K562 (cell line): Measurements from ENCODE around the gene ZFYVE28.

Experiments
- CBX3 ChIP-seq, 2 experiments: IDR thresholded peaks; 1 replicate in 1 of 2; 2 replicates in 1 of 2; pipeline ENCODE4 v1.6.1; 2012; ENCODE audit warnings: inconsistent platforms in 2 of 2, low read length in 2 of 2, borderline replicate concordance in 1 of 2, control low read depth in 1 of 2
- FOS ChIP-seq: IDR thresholded peaks from 3 replicates; pipeline ENCODE4 v1.6.1; 2011; ENCODE audit not compliant: insufficient read length; ENCODE audit errors: extremely low read depth
- GTF2F1 ChIP-seq: IDR thresholded peaks from 2 replicates; pipeline ENCODE4 v1.6.1; 2011; ENCODE audit warnings: low read depth, low read length, improper control_type of control experiment
- MAFF ChIP-seq: IDR thresholded peaks from 2 replicates; pipeline ENCODE4 v1.6.1; 2012; ENCODE audit warnings: low read length, improper control_type of control experiment
- MTF1 ChIP-seq: fragments of 250-450 bp; sonication (Bioruptor Pico); IDR thresholded peaks from 2 replicates; pipeline ENCODE4 v1.9.0; 2021; ENCODE audit warnings: moderate library complexity, mild to moderate bottlenecking, inconsistent platforms, borderline replicate concordance
- PHF8 ChIP-seq: fragments of 200-600 bp; sonication (generic); IDR thresholded peaks from 2 replicates; pipeline ENCODE4 v1.6.1; 2012; ENCODE audit warnings: mixed run types, mild to moderate bottlenecking, inconsistent platforms, low read length, moderate library complexity, borderline replicate concordance
- POLR2A ChIP-seq: fragments of 450-650 bp; conservative IDR thresholded peaks from 2 replicates; pipeline ENCODE4 v1.6.1; 2016
- TF ChIP-seq, protein P1 (sequence below), 3 experiments: IDR thresholded peaks in 2 of 3; conservative IDR thresholded peaks in 1 of 3; 2 replicates each; pipeline ENCODE4 v1.5.1; 2011 to 2012; ENCODE audit warnings: low read length in 3 of 3, mild to moderate bottlenecking in 3 of 3, control low read depth in 2 of 3, improper control_type of control experiment in 1 of 3, inconsistent platforms in 1 of 3, low read depth in 1 of 3, mixed read lengths in 1 of 3, moderate library complexity in 1 of 3; ENCODE audit not compliant: insufficient read depth in 2 of 3
- TF ChIP-seq, protein P2 (sequence below), 2 experiments: fragments of 450-650 bp; formaldehyde crosslinking in 1 of 2; IDR thresholded peaks; 2 replicates each; pipeline versions ENCODE4 v1.4.0 to v1.6.1; 2014 to 2020; ENCODE audit warnings: mild to moderate bottlenecking in 2 of 2, borderline replicate concordance in 1 of 2, low read depth in 1 of 2
- TF ChIP-seq, protein P3 (sequence below): IDR thresholded peaks from 2 replicates; pipeline ENCODE4 v1.6.1; 2011; ENCODE audit warnings: borderline replicate concordance, low read depth, mild to moderate bottlenecking, moderate library complexity, low read length; ENCODE audit not compliant: insufficient read depth, poor library complexity, severe bottlenecking

GRCh38 chr4:2448589-2448988 lies 30.1 kb upstream of the ZFYVE28 start:
- TF ChIP-seq, protein P1, sequence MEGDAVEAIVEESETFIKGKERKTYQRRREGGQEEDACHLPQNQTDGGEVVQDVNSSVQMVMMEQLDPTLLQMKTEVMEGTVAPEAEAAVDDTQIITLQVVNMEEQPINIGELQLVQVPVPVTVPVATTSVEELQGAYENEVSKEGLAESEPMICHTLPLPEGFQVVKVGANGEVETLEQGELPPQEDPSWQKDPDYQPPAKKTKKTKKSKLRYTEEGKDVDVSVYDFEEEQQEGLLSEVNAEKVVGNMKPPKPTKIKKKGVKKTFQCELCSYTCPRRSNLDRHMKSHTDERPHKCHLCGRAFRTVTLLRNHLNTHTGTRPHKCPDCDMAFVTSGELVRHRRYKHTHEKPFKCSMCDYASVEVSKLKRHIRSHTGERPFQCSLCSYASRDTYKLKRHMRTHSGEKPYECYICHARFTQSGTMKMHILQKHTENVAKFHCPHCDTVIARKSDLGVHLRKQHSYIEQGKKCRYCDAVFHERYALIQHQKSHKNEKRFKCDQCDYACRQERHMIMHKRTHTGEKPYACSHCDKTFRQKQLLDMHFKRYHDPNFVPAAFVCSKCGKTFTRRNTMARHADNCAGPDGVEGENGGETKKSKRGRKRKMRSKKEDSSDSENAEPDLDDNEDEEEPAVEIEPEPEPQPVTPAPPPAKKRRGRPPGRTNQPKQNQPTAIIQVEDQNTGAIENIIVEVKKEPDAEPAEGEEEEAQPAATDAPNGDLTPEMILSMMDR (IDR thresholded peaks at IDR 0.05 in 2 of 3, conservative IDR thresholded peaks at IDR 0.05 in 1 of 3; ENCODE audit: insufficient read depth in 2 of 3, low read depth in 1 of 3, low read length in 3 of 3): no peak
- TF ChIP-seq MAFF (no peak), GTF2F1 (no peak), POLR2A (no peak), MTF1 (CRISPR knock-in tag) (no peak), FOS (no peak), PHF8 (no peak), CBX3 (IDR thresholded peaks at IDR 0.05; ENCODE audit: borderline replicate concordance in 1 of 2, low read length in 2 of 2) (no peak)
- TF ChIP-seq, protein P2, sequence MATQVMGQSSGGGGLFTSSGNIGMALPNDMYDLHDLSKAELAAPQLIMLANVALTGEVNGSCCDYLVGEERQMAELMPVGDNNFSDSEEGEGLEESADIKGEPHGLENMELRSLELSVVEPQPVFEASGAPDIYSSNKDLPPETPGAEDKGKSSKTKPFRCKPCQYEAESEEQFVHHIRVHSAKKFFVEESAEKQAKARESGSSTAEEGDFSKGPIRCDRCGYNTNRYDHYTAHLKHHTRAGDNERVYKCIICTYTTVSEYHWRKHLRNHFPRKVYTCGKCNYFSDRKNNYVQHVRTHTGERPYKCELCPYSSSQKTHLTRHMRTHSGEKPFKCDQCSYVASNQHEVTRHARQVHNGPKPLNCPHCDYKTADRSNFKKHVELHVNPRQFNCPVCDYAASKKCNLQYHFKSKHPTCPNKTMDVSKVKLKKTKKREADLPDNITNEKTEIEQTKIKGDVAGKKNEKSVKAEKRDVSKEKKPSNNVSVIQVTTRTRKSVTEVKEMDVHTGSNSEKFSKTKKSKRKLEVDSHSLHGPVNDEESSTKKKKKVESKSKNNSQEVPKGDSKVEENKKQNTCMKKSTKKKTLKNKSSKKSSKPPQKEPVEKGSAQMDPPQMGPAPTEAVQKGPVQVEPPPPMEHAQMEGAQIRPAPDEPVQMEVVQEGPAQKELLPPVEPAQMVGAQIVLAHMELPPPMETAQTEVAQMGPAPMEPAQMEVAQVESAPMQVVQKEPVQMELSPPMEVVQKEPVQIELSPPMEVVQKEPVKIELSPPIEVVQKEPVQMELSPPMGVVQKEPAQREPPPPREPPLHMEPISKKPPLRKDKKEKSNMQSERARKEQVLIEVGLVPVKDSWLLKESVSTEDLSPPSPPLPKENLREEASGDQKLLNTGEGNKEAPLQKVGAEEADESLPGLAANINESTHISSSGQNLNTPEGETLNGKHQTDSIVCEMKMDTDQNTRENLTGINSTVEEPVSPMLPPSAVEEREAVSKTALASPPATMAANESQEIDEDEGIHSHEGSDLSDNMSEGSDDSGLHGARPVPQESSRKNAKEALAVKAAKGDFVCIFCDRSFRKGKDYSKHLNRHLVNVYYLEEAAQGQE (IDR thresholded peaks at IDR 0.05; ENCODE audit: borderline replicate concordance): no peak
- TF ChIP-seq, protein P2 (CRISPR knock-in tag; IDR thresholded peaks at IDR 0.05; ENCODE audit: low read depth): no peak
- TF ChIP-seq, protein P3, sequence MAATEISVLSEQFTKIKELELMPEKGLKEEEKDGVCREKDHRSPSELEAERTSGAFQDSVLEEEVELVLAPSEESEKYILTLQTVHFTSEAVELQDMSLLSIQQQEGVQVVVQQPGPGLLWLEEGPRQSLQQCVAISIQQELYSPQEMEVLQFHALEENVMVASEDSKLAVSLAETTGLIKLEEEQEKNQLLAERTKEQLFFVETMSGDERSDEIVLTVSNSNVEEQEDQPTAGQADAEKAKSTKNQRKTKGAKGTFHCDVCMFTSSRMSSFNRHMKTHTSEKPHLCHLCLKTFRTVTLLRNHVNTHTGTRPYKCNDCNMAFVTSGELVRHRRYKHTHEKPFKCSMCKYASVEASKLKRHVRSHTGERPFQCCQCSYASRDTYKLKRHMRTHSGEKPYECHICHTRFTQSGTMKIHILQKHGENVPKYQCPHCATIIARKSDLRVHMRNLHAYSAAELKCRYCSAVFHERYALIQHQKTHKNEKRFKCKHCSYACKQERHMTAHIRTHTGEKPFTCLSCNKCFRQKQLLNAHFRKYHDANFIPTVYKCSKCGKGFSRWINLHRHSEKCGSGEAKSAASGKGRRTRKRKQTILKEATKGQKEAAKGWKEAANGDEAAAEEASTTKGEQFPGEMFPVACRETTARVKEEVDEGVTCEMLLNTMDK: no peak
